GM19025 (cell line): ENCODE measurements around the gene CD209.

Experiments
- ATAC-seq: cut with Tn5 transposase; IDR thresholded peaks from one replicate; pipeline ENCODE4 v1.9.1; 2021; ENCODE audit warnings: mild to moderate bottlenecking, low read depth, moderate library complexity; ENCODE audit not compliant: unreplicated experiment

The CD209 gene

GRCh38 chr19:7739801-7740681, 7.3 kb downstream of the CD209 start:
- ATAC-seq: no peak

- ATAC-seq: no peak
Measured at GRCh38 chr19:7739211-7739755, 8.1 kb downstream of the CD209 start.

- no peak for ATAC-seq
Measured at GRCh38 chr19:7738023-7738422, 9.3 kb downstream of the CD209 start.

- ATAC-seq: no peak
Measured at GRCh38 chr19:7737215-7737614, 10.1 kb downstream of the CD209 start.

- no peak for ATAC-seq
Measured at GRCh38 chr19:7736148-7736547, 11.2 kb downstream of the CD209 start.

DNA sequence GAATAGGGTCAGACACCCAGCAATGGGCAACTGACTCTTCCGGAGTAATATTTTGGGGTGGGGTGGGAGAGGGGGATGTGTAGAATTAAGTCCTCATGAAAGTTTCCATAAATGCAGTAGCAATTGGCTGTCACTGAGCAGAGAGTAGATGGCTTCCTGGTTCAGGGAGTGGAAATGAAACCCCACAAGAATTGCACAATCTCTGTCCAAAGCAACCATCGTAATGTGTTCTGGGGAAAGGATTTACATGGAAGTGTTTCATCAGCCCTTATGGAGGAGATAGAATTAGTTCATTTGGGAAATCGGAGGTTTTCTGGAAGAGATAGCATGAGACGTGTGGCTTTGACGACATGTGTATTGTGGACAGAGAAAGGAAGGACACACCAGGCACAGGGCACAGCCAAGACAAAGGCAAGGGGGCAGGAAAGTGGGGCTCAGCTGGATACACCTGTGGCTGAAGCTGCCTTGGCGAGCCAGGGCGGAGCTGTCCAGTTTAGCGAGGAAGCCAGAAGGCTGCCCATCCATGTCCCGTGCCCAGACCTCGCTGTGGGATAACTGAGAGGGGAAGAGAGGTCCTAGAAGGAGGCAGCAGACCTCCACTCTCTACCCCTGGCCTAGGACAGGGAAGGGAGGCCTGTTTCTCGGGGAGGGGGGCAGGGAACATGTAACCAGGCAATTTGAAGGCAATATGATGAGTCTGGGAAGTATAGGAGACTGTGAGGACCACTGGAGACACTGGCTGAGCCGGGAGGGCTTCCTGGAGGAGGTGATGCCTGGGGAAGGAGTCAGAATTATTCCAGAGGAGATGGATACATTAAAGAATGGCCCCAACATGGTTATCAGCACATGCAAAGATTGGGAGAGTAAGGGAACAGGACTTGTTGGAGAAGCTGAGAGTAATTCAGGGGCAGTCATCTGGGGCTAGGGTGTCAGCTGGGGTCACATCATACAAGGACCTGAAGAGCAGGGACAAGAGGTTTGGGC, 12.8 kb downstream of the CD209 start:
- ATAC-seq: no peak

GRCh38 chr19:7733376-7733775, 14.0 kb downstream of the CD209 start:
- no peak for ATAC-seq

GRCh38 chr19:7732045-7732444, 15.3 kb downstream of the CD209 start, which contains the start of gene CLEC4G:
Gene CLEC4G (minus strand): TSS chr19:7732110. CDS start chr19:7732102, 8 bp downstream.
- ATAC-seq: no peak

DNA sequence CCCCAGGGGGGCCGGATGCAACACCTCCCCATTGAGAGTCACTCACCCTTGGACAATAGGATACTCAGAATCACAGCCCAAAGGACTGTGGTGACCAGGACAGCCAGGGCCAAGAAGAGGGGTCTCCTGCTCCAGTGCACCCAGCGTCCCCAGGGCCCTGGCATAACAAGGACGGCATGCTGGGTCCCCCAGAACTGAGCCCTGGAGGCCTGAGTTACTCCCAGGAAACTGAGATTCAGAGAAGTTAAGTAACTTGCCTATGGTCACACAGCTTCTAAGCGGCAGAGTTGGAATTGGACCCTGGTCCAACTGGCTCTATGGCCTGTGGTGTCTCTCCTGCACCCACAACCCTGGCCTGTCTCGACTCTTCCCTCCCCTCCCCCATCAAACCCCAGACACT, 15.7 kb downstream of the CD209 start:
- ATAC-seq: no peak

- ATAC-seq: no peak
Measured at GRCh38 chr19:7731218-7731595, 16.1 kb downstream of the CD209 start.

- no peak for ATAC-seq
Measured at GRCh38 chr19:7730286-7731217, 16.8 kb downstream of the CD209 start.

GRCh38 chr19:7729831-7730285, 17.5 kb downstream of the CD209 start:
- ATAC-seq: no peak

DNA sequence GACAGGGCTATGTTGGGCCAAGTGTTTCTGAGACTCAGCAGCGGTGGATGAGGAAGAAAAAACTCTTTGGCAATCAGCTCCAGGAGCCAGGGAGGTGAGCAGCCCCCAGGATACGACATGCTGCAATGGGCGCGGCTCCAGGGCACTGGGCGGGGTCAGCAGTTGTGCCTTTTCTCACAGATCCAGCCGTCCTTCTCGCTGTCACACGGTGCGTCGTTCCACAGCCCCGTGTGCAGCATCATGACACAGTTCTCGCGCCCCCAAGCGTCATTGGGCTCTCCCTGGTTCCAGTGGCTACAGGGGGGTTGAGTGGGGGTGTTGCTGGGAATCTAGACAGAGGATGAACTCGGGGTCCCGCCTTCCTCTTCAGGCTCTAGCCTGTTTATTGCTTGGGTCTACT, 18.1 kb downstream of the CD209 start:
- ATAC-seq: no peak

GRCh38 chr19:7725791-7726190, 21.5 kb downstream of the CD209 start:
- no peak for ATAC-seq

DNA sequence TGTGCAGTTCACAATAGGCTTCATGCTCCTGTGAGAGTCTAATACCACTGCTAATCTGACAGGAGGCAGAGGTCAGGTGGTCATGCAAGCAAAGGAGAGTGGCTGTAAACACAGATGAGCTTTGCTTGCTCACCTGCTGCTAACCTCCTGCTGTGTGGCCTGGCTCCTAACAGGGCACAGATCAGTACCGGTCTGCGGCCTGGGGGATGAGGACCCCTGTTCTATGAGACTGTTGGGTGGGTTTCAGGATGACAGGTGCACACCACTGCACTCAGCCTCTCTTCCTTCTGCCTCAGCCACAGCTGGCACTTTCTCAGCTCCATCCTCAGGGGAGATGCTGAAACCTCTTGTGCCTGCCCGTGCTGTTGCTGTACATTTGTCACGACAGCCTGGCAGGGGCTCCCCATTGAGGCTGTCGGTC, 25.1 kb downstream of the CD209 start:
- ATAC-seq: no peak

DNA sequence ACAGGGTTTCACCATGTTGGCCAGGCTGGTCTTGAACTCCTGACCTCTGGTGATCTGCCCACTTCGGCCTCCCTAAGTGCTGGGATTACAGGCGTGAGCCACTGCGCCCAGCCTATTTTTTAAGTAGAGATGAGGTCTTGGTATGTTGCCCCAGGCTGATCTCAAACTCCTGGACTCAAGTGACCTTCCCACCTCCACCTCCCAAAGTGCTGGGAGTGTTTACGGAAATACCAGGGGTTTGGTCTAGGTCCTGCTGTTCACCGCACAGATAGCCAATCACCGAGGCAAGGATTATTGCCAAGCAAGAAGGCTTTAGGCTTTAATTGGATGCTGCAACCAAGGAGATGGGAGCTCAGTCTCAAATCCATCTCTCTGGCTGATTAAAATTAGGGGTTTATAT, 27.0 kb downstream of the CD209 start:
- no peak for ATAC-seq

GRCh38 chr19:7718668-7719067, 28.7 kb downstream of the CD209 start:
- ATAC-seq: no peak

GRCh38 chr19:7716762-7717161, 30.6 kb downstream of the CD209 start:
- no peak for ATAC-seq

DNA sequence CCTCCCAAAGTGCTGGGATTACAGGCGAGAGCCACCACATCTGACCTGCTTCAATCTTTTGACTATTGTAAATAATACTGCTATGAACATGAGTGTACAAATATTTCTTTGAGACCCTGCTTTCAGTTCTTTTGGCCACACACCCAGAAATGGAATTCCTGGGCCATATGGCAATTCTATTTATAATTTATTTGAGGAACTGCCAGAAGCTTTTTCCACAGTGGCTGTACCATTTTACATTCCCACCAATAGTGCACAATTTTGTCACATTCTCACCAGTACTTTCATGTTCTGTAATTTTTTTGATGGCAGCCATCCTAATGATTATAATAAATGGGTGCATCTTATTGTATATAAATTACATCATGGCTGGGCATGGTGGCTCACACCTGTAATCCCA, 31.7 kb downstream of the CD209 start:
- ATAC-seq: no peak

DNA sequence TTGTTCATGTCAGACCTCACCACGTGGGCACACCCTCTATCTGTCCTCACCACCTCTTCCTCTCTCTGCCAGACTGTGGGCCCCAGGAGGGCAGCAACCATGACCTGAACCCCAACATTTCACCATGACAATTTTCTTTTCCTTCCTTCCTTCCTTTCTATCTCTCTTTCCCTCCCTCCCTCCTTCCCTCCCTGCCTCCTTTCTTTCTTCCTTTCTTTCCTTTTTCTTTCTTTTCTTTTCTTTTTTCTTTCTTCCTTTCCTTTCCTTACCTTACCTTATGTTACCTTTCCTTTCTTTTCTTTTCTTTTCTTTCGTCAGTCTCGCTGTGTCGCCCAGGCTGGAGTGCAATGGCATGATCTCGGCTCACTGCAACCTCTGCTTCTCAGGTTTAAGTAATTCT, 36.7 kb downstream of the CD209 start:
- ATAC-seq: no peak
